Naive thymus-derived CD8-positive, alpha-beta T cell (primary cell): ENCODE measurements around the gene PXN. TPM values are rescaled to one million over a fixed set of nuclear protein-coding genes. Genes with fewer than 3 reads are reported as not detected.
A peak's percentile ranks its signal among the peaks of the same experiment; 100 is the strongest.

Experiments used
- ATAC-seq, 2 donors: fragments of 150-1000 bp; cut with Tn5 transposase in 1 of 2; sonication (Bioruptor Pico), chemical (Tn5 transposase) in 1 of 2; 1 replicate in 1 of 2; 2 replicates in 1 of 2; pipeline ENCODE4 v1.10.0; 2021; ENCODE audit warnings: mild to moderate bottlenecking in 2 of 2, moderate library complexity in 2 of 2
- POLR2A ChIA-PET: fragments of 350-600 bp; sonication (Branson Sonifier 250); formaldehyde crosslinking; loops from one replicate; lab custom pipeline; 2021; ENCODE audit warnings: antibody characterized with exemption; lab: Charles Lee
- DNase-seq, 10 donors: peaks; one replicate each; pipeline versions ENCODE4 v3.0.0 to v3.0.0-alpha.2; 2020 to 2022
- H3K27ac Mint-ChIP-seq, 10 donors: one replicate each; pipeline ENCODE4 v1.8.0; 2020 to 2022; ENCODE audit warnings: mild to moderate bottlenecking in 10 of 10, mixed read lengths in 10 of 10, moderate library complexity in 4 of 10, inconsistent platforms in 1 of 10
- H3K27me3 Mint-ChIP-seq, 5 donors: one replicate each; pipeline ENCODE4 v1.8.0; 2021 to 2022; ENCODE audit warnings: mixed read lengths in 5 of 5
- H3K36me3 Mint-ChIP-seq, 3 donors: one replicate each; pipeline ENCODE4 v1.8.0; 2020 to 2022; ENCODE audit warnings: mixed read lengths in 3 of 3, mild to moderate bottlenecking in 2 of 3, inconsistent platforms in 1 of 3
- H3K4me1 Mint-ChIP-seq, 4 donors: one replicate each; pipeline ENCODE4 v1.8.0; 2021 to 2022; ENCODE audit warnings: mixed read lengths in 4 of 4
- H3K4me3 Mint-ChIP-seq, 10 donors: one replicate each; pipeline ENCODE4 v1.8.0; 2020 to 2022; ENCODE audit warnings: mild to moderate bottlenecking in 10 of 10, mixed read lengths in 10 of 10, moderate library complexity in 6 of 10, inconsistent platforms in 1 of 10
- H3K9me3 Mint-ChIP-seq, 9 donors: one replicate each; pipeline ENCODE4 v1.8.0; 2020 to 2022; ENCODE audit warnings: mixed read lengths in 9 of 9, mild to moderate bottlenecking in 3 of 9, inconsistent platforms in 1 of 9, moderate library complexity in 1 of 9
- polyA plus RNA-seq, 3 donors: library from polyadenylated mRNA; unstranded; fragments of 300-500 nt; fragmentation: Illumina TruSeq; gene quantifications; one replicate each; pipeline ENCODE4 v1.2.3, GENCODE V29; 2021
- total RNA-seq, 8 experiments: library from RNA in 2 of 8; stranded (reverse) in 2 of 8; gene quantifications; one replicate each; pipeline ENCODE4 v1.2.3 and lab custom pipeline; 2021 to 2026

The PXN gene
- total RNA-seq (10 to 100 TPM; 93.9 to 96.6 TPM), polyA plus RNA-seq (10 to 100 TPM; 64.3 to 95.6 (median 80.4) TPM), total RNA-seq (lab: John Stamatoyannopoulos, UW) (19.7 to 109 (median 69.4) reads per million in 6 experiments)

- POLR2A ChIA-PET, result interaction anchor here (0.9 to 9.3 kb wide), 7 partner anchors 16 to 64 kb away, joined by 4 to 211 read pairs (median 76); partner anchors contain the start of genes RNU4-1, RNU4-2, RPLP0 and SIRT4
- Mint-ChIP-seq H3K4me3 (peak within 1 kb of the TSS; percentile 89 to 96 (median 94)), H3K9me3 (no peaks in the 10 kb centered on the region), H3K4me1 (peaks cover 16 to 49% (median 43%) of the 10 kb centered on the region in 4 donors), H3K27ac (peak within 1 kb of the TSS; percentile 82 to 96 (median 92)), H3K27me3 (peaks cover 0 to 2% (median 0%) of the 10 kb centered on the region in 5 donors), H3K36me3 (peaks cover 0 to 5% (median 0%) of the 10 kb centered on the region in 3 donors)
- peak; percentile 83 to 84 for ATAC-seq
- DNase-seq, result peak; percentile 82 to 100 (median 92)
Measured at GRCh38 chr12:120265473-120266179, at the start of gene PXN. Gene PXN (minus strand): TSS chr12:120265730. CDS start chr12:120265629, 101 bp downstream.

GRCh38 chr12:120314220-120314619 is 48.7 kb upstream of the PXN start:
- DNase-seq, result no peak
- POLR2A ChIA-PET, result no interaction called here
- peaks cover 0 to 3% (median 0%) of the 10 kb centered on the region in 9 donors for H3K9me3 Mint-ChIP-seq
- peaks cover 7 to 15% (median 13%) of the 10 kb centered on the region in 4 donors for H3K4me1 Mint-ChIP-seq
- peak overlapping the region in 1 of 10 donors; percentile 59 for H3K27ac Mint-ChIP-seq
- H3K27me3 Mint-ChIP-seq, result no peaks in the 10 kb centered on the region
- no peak overlapping the region for H3K4me3 Mint-ChIP-seq
- no peaks in the 10 kb centered on the region for H3K36me3 Mint-ChIP-seq
- no peak for ATAC-seq

- peak within 1 kb of the TSS; percentile 89 to 99 (median 95) for H3K4me3 Mint-ChIP-seq
- DNase-seq (peak; percentile 76 to 93 (median 87)), ATAC-seq (peak; percentile 99)
- no peaks in the 10 kb centered on the region for H3K9me3 Mint-ChIP-seq
- no peaks in the 10 kb centered on the region for H3K36me3 Mint-ChIP-seq
- H3K27me3 Mint-ChIP-seq, result no peaks in the 10 kb centered on the region
- POLR2A ChIA-PET, result interaction anchor here (0.6 to 4.9 kb wide), 15 partner anchors 10 to 597 kb away, joined by 3 to 124 read pairs (median 4); partner anchors contain the start of genes COX6A1, PXN, RNU4-1 and RNU4-2
- H3K4me1 Mint-ChIP-seq, result peaks cover 6 to 20% (median 8%) of the 10 kb centered on the region in 4 donors
- peak within 1 kb of the TSS; percentile 36 to 94 (median 89) for H3K27ac Mint-ChIP-seq
Measured at GRCh38 chr12:120301962-120302815, 36.7 kb upstream of the PXN start, which contains the start of gene SIRT4. Gene SIRT4 (plus strand): TSS chr12:120302321. CDS start chr12:120303562, 1,241 bp downstream.

GRCh38 chr12:120292661-120293531 is 27.4 kb upstream of the PXN start, which contains the start of gene RNU4-1:
Gene RNU4-1 (minus strand): TSS chr12:120293237.
- H3K4me3 Mint-ChIP-seq, result no peak within 1 kb of the TSS
- H3K27me3 Mint-ChIP-seq, result no peaks in the 10 kb centered on the region
- POLR2A ChIA-PET, result interaction anchor here (0.8 to 5.6 kb wide), 29 partner anchors 9 to 1509 kb away, joined by 3 to 134 read pairs (median 7); partner anchors contain the start of genes COQ5, COX6A1, PXN and RAB35
- no peaks in the 10 kb centered on the region for H3K9me3 Mint-ChIP-seq
- ATAC-seq (peak; percentile 42 to 47), DNase-seq (peak; percentile 45 to 98 (median 81))
- H3K36me3 Mint-ChIP-seq, result no peaks in the 10 kb centered on the region
- H3K4me1 Mint-ChIP-seq, result peaks cover 5 to 13% (median 6%) of the 10 kb centered on the region in 4 donors
- peak within 1 kb of the TSS in 2 of 10 donors; percentile 8 to 21 for H3K27ac Mint-ChIP-seq

- Mint-ChIP-seq H3K4me3 (no peak overlapping the region), H3K36me3 (no peaks in the 10 kb centered on the region), H3K27me3 (no peaks in the 10 kb centered on the region), H3K9me3 (no peaks in the 10 kb centered on the region), H3K4me1 (peaks cover 5 to 13% (median 6%) of the 10 kb centered on the region in 4 donors), H3K27ac (no peak overlapping the region)
- ATAC-seq (peak; percentile 12 to 22), DNase-seq (peak in 1 of 10 donors; percentile 11)
- POLR2A ChIA-PET, result interaction anchor here (1.1 to 5.6 kb wide), 29 partner anchors 9 to 1509 kb away, joined by 3 to 134 read pairs (median 7); partner anchors contain the start of genes COQ5, COX6A1, PXN and RAB35
Measured at GRCh38 chr12:120292411-120292660, 26.8 kb upstream of the PXN start.

- ATAC-seq, result no peak
- no peaks in the 10 kb centered on the region for H3K9me3 Mint-ChIP-seq
- H3K27ac Mint-ChIP-seq, result peak overlapping the region in 1 of 10 donors; percentile 78
- peak overlapping the region in 3 of 10 donors; percentile 51 for H3K4me3 Mint-ChIP-seq
- H3K4me1 Mint-ChIP-seq, result peaks cover 5 to 15% (median 7%) of the 10 kb centered on the region in 4 donors
- H3K27me3 Mint-ChIP-seq, result no peaks in the 10 kb centered on the region
- DNase-seq, result peak in 4 of 10 donors; percentile 19 to 28 (median 23)
- no peaks in the 10 kb centered on the region for H3K36me3 Mint-ChIP-seq
- POLR2A ChIA-PET, result interaction anchor here (0.6 to 5.6 kb wide), 35 partner anchors 7 to 1981 kb away, joined by 3 to 134 read pairs (median 7); partner anchors contain the start of genes BICDL1, COX6A1, MLEC and PXN
Measured at GRCh38 chr12:120290609-120291305, 25.2 kb upstream of the PXN start.

GRCh38 chr12:120287491-120287890 is 22.0 kb upstream of the PXN start:
- Mint-ChIP-seq H3K27ac (peak overlapping the region in 1 of 10 donors; percentile 18), H3K4me3 (no peak overlapping the region), H3K27me3 (no peaks in the 10 kb centered on the region), H3K36me3 (no peaks in the 10 kb centered on the region), H3K9me3 (no peaks in the 10 kb centered on the region), H3K4me1 (peaks cover 5 to 15% (median 7%) of the 10 kb centered on the region in 4 donors)
- ATAC-seq, result no peak
- DNase-seq, result peak in 1 of 10 donors; percentile 58
- POLR2A ChIA-PET, result interaction anchor here (0.8 kb wide), 1 partner anchor 14 kb away, joined by 3 read pairs; no protein-coding TSS in a partner anchor

GRCh38 chr12:120286768-120287490 is 21.4 kb upstream of the PXN start:
- Mint-ChIP-seq H3K27me3 (no peaks in the 10 kb centered on the region), H3K9me3 (no peaks in the 10 kb centered on the region), H3K4me1 (peaks cover 5 to 15% (median 7%) of the 10 kb centered on the region in 4 donors), H3K4me3 (no peak overlapping the region), H3K27ac (peak overlapping the region in 2 of 10 donors; percentile 13 to 29), H3K36me3 (no peaks in the 10 kb centered on the region)
- POLR2A ChIA-PET, result interaction anchor here (0.7 kb wide), 1 partner anchor 44 kb away, joined by 4 read pairs; no protein-coding TSS in a partner anchor
- DNase-seq (peak in 1 of 10 donors; percentile 23), ATAC-seq (no peak)

GRCh38 chr12:120284381-120284780 is 18.9 kb upstream of the PXN start:
- POLR2A ChIA-PET, result interaction anchor here (0.6 to 1.1 kb wide), 3 partner anchors 22 to 83 kb away, joined by 3 to 6 read pairs (median 3); partner anchors contain the start of gene RPLP0
- Mint-ChIP-seq H3K4me1 (peaks cover 0 to 2% (median 1%) of the 10 kb centered on the region in 4 donors), H3K4me3 (no peak overlapping the region), H3K36me3 (no peaks in the 10 kb centered on the region), H3K27ac (no peak overlapping the region), H3K27me3 (no peaks in the 10 kb centered on the region), H3K9me3 (no peaks in the 10 kb centered on the region)
- DNase-seq, result no peak
- no peak for ATAC-seq

- ATAC-seq (no peak), DNase-seq (no peak)
- no peaks in the 10 kb centered on the region for H3K27me3 Mint-ChIP-seq
- no peak overlapping the region for H3K27ac Mint-ChIP-seq
- no peaks in the 10 kb centered on the region for H3K9me3 Mint-ChIP-seq
- no peak overlapping the region for H3K4me3 Mint-ChIP-seq
- POLR2A ChIA-PET, result interaction anchor here (0.6 to 1.1 kb wide), 4 partner anchors 8 to 344 kb away, joined by 3 to 4 read pairs (median 3); partner anchors contain the start of genes RNU4-2 and RPLP0
- H3K36me3 Mint-ChIP-seq, result no peaks in the 10 kb centered on the region
- H3K4me1 Mint-ChIP-seq, result peaks cover 0 to 2% (median 1%) of the 10 kb centered on the region in 4 donors
Measured at GRCh38 chr12:120283318-120283717, 17.8 kb upstream of the PXN start.
